SK-N-SH (cell line): ENCODE measurements around the gene ADK. TPM values are rescaled to one million over a fixed set of nuclear protein-coding genes. Genes with fewer than 3 reads are reported as not detected.

ENCODE experiments used
- CTCF ChIA-PET: fragments of 300-600, 350-600 bp; formaldehyde crosslinking; extraction: SDS; loops from one replicate; lab custom pipeline; 2021; lab: Yijun Ruan, JAX
- POLR2A ChIA-PET: fragments of 350-600 bp; sonication (Branson Sonifier 250); formaldehyde crosslinking; extraction: SDS; loops from one replicate; lab custom pipeline; 2020; ENCODE audit warnings: antibody characterized with exemption, inconsistent platforms; lab: Yijun Ruan, JAX
- DNase-seq: peaks from one replicate; pipeline ENCODE4 v3.0.0; 2012
- H2AFZ ChIP-seq: fragments of 200-600 bp; sonication (generic); 2 replicates; pipeline ENCODE4 v1.8.1; 2016; ENCODE audit warnings: antibody characterized with exemption, mild to moderate bottlenecking, low read depth
- H3F3A ChIP-seq: fragments of 200-600 bp; sonication (generic); replicated peaks from 2 replicates; pipeline ENCODE3; 2016; ENCODE audit warnings: antibody characterized with exemption, mild to moderate bottlenecking; ENCODE audit not compliant: insufficient read depth
- H3K27ac ChIP-seq, 2 experiments: fragments of 200-500 bp in 1 of 2; fragments of 200-600 bp in 1 of 2; sonication (Bioruptor generic) in 1 of 2; sonication (generic), shearing (Covaris generic) in 1 of 2; 2 replicates each; pipeline versions ENCODE4 v1.5.1 to v1.6.1; 2014 to 2016; ENCODE audit warnings: low read depth in 2 of 2, inconsistent platforms in 1 of 2, low read length in 1 of 2, mild to moderate bottlenecking in 1 of 2, mixed read lengths in 1 of 2
- H3K27me3 ChIP-seq: fragments of 200-600 bp; sonication (generic), shearing (Covaris generic); 2 replicates; pipeline ENCODE4 v1.6.1; 2016; ENCODE audit warnings: mixed run types; ENCODE audit not compliant: insufficient read depth
- H3K36me3 ChIP-seq, 2 experiments: fragments of 200-500 bp in 1 of 2; fragments of 200-600 bp in 1 of 2; sonication (Bioruptor generic) in 1 of 2; sonication (generic) in 1 of 2; replicated peaks in 1 of 2; 2 replicates each; pipeline versions ENCODE3 to v1.5.1; 2014 to 2016; ENCODE audit warnings: low read length in 1 of 2, mild to moderate bottlenecking in 1 of 2; ENCODE audit not compliant: insufficient read depth in 2 of 2, control insufficient read depth in 1 of 2
- H3K4me1 ChIP-seq, 2 experiments: fragments of 200-500 bp in 1 of 2; fragments of 200-600 bp in 1 of 2; sonication (Bioruptor generic) in 1 of 2; sonication (generic), shearing (Covaris generic) in 1 of 2; 2 replicates each; pipeline versions ENCODE4 v1.5.1 to v1.6.1; 2014 to 2016; ENCODE audit warnings: low read depth in 1 of 2, low read length in 1 of 2, mixed run types in 1 of 2; ENCODE audit not compliant: insufficient read depth in 2 of 2, control insufficient read depth in 1 of 2
- H3K4me2 ChIP-seq: fragments of 200-600 bp; sonication (generic), shearing (Covaris generic); 2 replicates; pipeline ENCODE4 v1.6.1; 2017; ENCODE audit warnings: mixed run types
- H3K4me3 ChIP-seq, 2 experiments: fragments of 200-500 bp in 1 of 2; fragments of 200-600 bp in 1 of 2; sonication (Bioruptor generic) in 1 of 2; sonication (generic), shearing (Covaris generic) in 1 of 2; 2 replicates each; pipeline versions ENCODE4 v1.5.1 to v1.8.1; 2014 to 2016; ENCODE audit warnings: low read depth in 2 of 2, inconsistent platforms in 1 of 2, low read length in 1 of 2, mild to moderate bottlenecking in 1 of 2, mixed read lengths in 1 of 2, moderate library complexity in 1 of 2
- H3K79me2 ChIP-seq: fragments of 200-600 bp; sonication (generic); 2 replicates; pipeline ENCODE4 v1.8.1; 2017; ENCODE audit warnings: mild to moderate bottlenecking; ENCODE audit not compliant: insufficient read depth
- H3K9ac ChIP-seq: fragments of 200-600 bp; sonication (generic); 2 replicates; pipeline ENCODE4 v1.6.1; 2017; ENCODE audit warnings: mixed run types
- H3K9me2 ChIP-seq: fragments of 200-600 bp; sonication (generic); 2 replicates; pipeline ENCODE4 v1.6.1; 2017; ENCODE audit warnings: mixed run types
- H3K9me3 ChIP-seq: fragments of 200-600 bp; sonication (generic); 2 replicates; pipeline ENCODE4 v1.6.1; 2017; ENCODE audit warnings: mixed run types, mild to moderate bottlenecking, moderate library complexity
- H4K20me1 ChIP-seq: fragments of 200-600 bp; sonication (generic); 2 replicates; pipeline ENCODE4 v1.6.1; 2017; ENCODE audit warnings: mild to moderate bottlenecking, mixed run types; ENCODE audit not compliant: insufficient read depth
- CHD2 ChIP-seq: fragments of 150-350 bp; IDR thresholded peaks from 2 replicates; pipeline ENCODE4 v1.6.1; 2018; ENCODE audit warnings: low read length; ENCODE audit not compliant: partially characterized antibody
- EZH2phosphoT487 ChIP-seq: fragments of 200-600 bp; sonication (generic); IDR thresholded peaks from 2 replicates; pipeline ENCODE4 v1.6.1; 2017; ENCODE audit warnings: low read depth, mixed run types, mild to moderate bottlenecking, antibody characterized with exemption, moderate library complexity, borderline replicate concordance
- FOXJ3 ChIP-seq: sonication (generic); formaldehyde crosslinking; IDR thresholded peaks from 2 replicates; pipeline ENCODE4 v1.5.1; 2020; ENCODE audit warnings: mild to moderate bottlenecking, missing genetic modification reagents
- GABPA ChIP-seq: IDR thresholded peaks from 2 replicates; pipeline ENCODE4 v1.4.0; 2012; ENCODE audit warnings: low read depth, mild to moderate bottlenecking
- GATA2 ChIP-seq: sonication (generic); formaldehyde crosslinking; IDR thresholded peaks from 2 replicates; pipeline ENCODE4 v1.5.0; 2020; ENCODE audit warnings: mild to moderate bottlenecking, missing genetic modification reagents
- JUND ChIP-seq: IDR thresholded peaks from 2 replicates; pipeline ENCODE4 v1.4.0; 2012
- MXI1 ChIP-seq: IDR thresholded peaks from 2 replicates; pipeline ENCODE4 v1.6.1; 2012; ENCODE audit warnings: mild to moderate bottlenecking, low read depth, low read length, improper control_type of control experiment
- POLR2AphosphoS5 ChIP-seq: IDR thresholded peaks from 2 replicates; pipeline ENCODE4 v1.6.1; 2012; ENCODE audit warnings: low read depth, low read length
- RCOR1 ChIP-seq: fragments of 150-350 bp; IDR thresholded peaks from 2 replicates; pipeline ENCODE4 v1.6.1; 2017; ENCODE audit warnings: antibody characterized with exemption, low read length
- RFX5 ChIP-seq: IDR thresholded peaks from 2 replicates; pipeline ENCODE4 v1.6.1; 2012; ENCODE audit warnings: mild to moderate bottlenecking, improper control_type of control experiment, low read length
- SIN3A ChIP-seq: IDR thresholded peaks from 2 replicates; pipeline ENCODE4 v1.6.1; 2012; ENCODE audit warnings: low read depth, mild to moderate bottlenecking, low read length, moderate library complexity, borderline replicate concordance
- TAF1 ChIP-seq: IDR thresholded peaks from 2 replicates; pipeline ENCODE4 v1.6.1; 2012; ENCODE audit warnings: low read depth, mild to moderate bottlenecking, low read length, moderate library complexity, borderline replicate concordance
- TCF12 ChIP-seq: IDR thresholded peaks from 2 replicates; pipeline ENCODE4 v1.4.0; 2012
- WGBS: methylation state at CpG from one replicate; pipeline ENCODE4 v1.1.6; 2017; ENCODE audit warnings: low lambda C conversion rate; 5-methylcytosine and 5-hydroxymethylcytosine counted together
- polyA plus RNA-seq, 3 experiments: library from polyadenylated mRNA; depleted of rRNA; stranded (reverse); fragments of >200 nt; gene quantifications; 2 replicates each; pipeline ENCODE4 v1.2.3, GENCODE V29; 2012
- TF ChIP-seq, protein P1 (sequence below): IDR thresholded peaks from 2 replicates; pipeline ENCODE4 v1.4.0; 2012; ENCODE audit warnings: low read depth, borderline replicate concordance
- TF ChIP-seq, protein P2 (sequence below): IDR thresholded peaks from 2 replicates; pipeline ENCODE4; 2012

The ADK gene
- polyA plus RNA-seq, 1 of the 3 experiments (the other 2 are of a cell fraction): 25.1 TPM

DNA sequence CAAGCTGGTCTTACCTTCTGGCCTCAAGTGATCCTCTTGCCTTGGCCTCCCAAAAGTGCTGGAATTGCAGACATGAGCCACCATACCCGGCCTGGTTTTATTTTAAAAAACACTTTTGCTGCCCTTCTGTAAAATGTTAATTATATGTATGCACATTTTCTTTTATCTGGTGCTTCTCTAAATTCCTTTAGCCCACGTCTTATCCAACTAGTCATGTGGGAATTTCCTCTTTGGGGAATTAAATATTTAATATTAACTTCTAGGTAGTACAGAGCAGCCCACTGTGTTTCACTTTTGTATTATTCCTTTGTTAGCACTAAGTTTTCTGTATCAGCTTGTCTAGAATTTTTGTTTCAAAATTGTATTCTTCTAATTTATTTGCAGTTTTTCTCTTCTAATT, 493.7 kb downstream of the ADK start (continued):
- TF ChIP-seq GATA2 (no peak), RCOR1 (no peak), FOXJ3 (CRISPR knock-in tag) (no peak), GABPA (no peak), MXI1 (no peak), TCF12 (no peak), RFX5 (no peak), TAF1 (no peak)

DNA sequence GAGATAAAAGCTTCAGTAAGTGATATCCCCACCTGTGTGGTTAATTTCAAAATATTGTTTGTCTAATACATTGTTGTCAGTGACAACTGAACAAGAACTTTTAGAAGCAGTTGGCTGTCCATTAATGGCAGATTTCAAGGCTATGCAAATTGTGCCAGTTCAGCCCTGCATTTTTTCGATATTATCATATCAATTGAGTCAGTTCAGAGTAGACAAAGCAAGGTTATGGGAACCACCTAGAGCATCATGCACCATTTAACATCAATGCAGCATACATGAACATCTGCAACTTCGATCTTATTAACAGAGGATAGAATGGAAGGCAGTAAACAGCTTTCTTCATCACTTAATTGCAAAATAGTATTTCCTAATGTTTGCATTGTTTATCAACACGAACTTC, 494.7 kb downstream of the ADK start:
- no peaks in the 10 kb centered on the region for H3K79me2 ChIP-seq
- H3K4me3 ChIP-seq: no peak overlapping the region
- no peak for DNase-seq
- H3K9me3 ChIP-seq: peaks cover 4% of the 10 kb centered on the region; the same call in 1 of the 2 replicates
- H4K20me1 ChIP-seq: no peaks in the 10 kb centered on the region
- peaks cover 0 to 7% of the 10 kb centered on the region in 2 experiments for H3K36me3 ChIP-seq
- ChIA-PET CTCF (no interaction called here), POLR2A (no interaction called here)
- WGBS: 93% methylated on average over 3 of the region's 3 CpGs
- no peak overlapping the region for H3K9ac ChIP-seq
- peaks cover 3% of the 10 kb centered on the region for H3F3A ChIP-seq
- TF ChIP-seq TAF1 (no peak), POLR2AphosphoS5 (no peak), CHD2 (no peak), EZH2phosphoT487 (no peak), RCOR1 (no peak)
- no peak overlapping the region for H3K4me2 ChIP-seq
- H3K9me2 ChIP-seq: no peaks in the 10 kb centered on the region
- no peaks in the 10 kb centered on the region for H3K4me1 ChIP-seq
- no peaks in the 10 kb centered on the region for H3K27me3 ChIP-seq
- no peak overlapping the region for H3K27ac ChIP-seq
- no peak overlapping the region for H2AFZ ChIP-seq

DNA sequence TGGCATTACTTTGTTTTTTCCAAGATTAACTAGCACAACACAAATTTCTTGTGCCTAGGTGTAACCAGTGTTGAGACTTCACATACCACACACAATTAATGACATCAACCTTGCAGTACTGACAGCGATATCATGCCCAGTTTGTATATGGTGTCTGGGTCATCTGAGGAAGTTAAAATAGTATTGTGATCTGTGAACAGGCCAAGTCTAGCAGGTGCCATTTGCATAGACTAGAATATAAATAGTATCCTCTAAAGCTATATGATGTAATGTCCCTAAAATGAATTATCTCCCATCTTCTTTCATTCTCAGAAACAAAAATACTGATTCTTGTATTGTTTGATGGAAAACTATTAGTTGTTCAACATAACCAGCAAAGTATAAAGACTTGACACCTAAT, 499.6 kb downstream of the ADK start:
- WGBS: 100% methylated on average over 1 of the region's 1 CpG
- CTCF ChIA-PET: no interaction called here

More for the DNA sequence above, 499.6 kb downstream of the ADK start:
- Histone ChIP-seq H2AFZ (no peak overlapping the region), H3K9ac (no peak overlapping the region), H4K20me1 (no peaks in the 10 kb centered on the region), H3K79me2 (no peaks in the 10 kb centered on the region), H3K27me3 (no peaks in the 10 kb centered on the region), H3K4me3 (no peak overlapping the region), H3K36me3 (no peaks in the 10 kb centered on the region), H3F3A (peaks cover 3% of the 10 kb centered on the region), H3K4me2 (no peak overlapping the region)
- no peak for DNase-seq
- TF ChIP-seq EZH2phosphoT487 (no peak), TAF1 (no peak), FOXJ3 (CRISPR knock-in tag) (no peak), SIN3A (no peak), GATA2 (no peak), JUND (no peak)
- TF ChIP-seq, protein P1, sequence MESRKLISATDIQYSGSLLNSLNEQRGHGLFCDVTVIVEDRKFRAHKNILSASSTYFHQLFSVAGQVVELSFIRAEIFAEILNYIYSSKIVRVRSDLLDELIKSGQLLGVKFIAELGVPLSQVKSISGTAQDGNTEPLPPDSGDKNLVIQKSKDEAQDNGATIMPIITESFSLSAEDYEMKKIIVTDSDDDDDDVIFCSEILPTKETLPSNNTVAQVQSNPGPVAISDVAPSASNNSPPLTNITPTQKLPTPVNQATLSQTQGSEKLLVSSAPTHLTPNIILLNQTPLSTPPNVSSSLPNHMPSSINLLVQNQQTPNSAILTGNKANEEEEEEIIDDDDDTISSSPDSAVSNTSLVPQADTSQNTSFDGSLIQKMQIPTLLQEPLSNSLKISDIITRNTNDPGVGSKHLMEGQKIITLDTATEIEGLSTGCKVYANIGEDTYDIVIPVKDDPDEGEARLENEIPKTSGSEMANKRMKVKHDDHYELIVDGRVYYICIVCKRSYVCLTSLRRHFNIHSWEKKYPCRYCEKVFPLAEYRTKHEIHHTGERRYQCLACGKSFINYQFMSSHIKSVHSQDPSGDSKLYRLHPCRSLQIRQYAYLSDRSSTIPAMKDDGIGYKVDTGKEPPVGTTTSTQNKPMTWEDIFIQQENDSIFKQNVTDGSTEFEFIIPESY: no peak
- TF ChIP-seq, protein P2, sequence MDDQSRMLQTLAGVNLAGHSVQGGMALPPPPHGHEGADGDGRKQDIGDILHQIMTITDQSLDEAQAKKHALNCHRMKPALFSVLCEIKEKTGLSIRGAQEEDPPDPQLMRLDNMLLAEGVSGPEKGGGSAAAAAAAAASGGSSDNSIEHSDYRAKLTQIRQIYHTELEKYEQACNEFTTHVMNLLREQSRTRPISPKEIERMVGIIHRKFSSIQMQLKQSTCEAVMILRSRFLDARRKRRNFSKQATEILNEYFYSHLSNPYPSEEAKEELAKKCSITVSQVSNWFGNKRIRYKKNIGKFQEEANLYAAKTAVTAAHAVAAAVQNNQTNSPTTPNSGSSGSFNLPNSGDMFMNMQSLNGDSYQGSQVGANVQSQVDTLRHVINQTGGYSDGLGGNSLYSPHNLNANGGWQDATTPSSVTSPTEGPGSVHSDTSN: no peak
- TF ChIP-seq, all 33 proteins: peak for 0
- POLR2A ChIA-PET: no interaction called here
- Histone ChIP-seq H3K27ac (no peak overlapping the region), H3K9me3 (no peaks in the 10 kb centered on the region), H3K9me2 (no peaks in the 10 kb centered on the region), H3K4me1 (no peaks in the 10 kb centered on the region)
